ENCODE results near the gene OSBPL10. TPM values are rescaled to one million over a fixed set of nuclear protein-coding genes. Genes with fewer than 3 reads are reported as not detected.

Gene OSBPL10
- polyA plus RNA-seq, 2 of the 4 experiments (the other 2 are of a cell fraction), result 9.2 to 17.0 TPM

- Histone ChIP-seq H3K4me3 (no peak overlapping the region), H3K9me3 (no peaks in the 10 kb centered on the region), H3K27ac (no peak overlapping the region), H3K4me1 (no peaks in the 10 kb centered on the region), H3K4me2 (no peak overlapping the region)
- 91% methylated on average over 11 of the region's 11 CpGs for WGBS (ENCODE audit: missing lambda C conversion rate)
- no peak for ATAC-seq
- TF ChIP-seq ZFP36 (IDR thresholded peaks at IDR 0.05; ENCODE audit: borderline replicate concordance, partially characterized antibody), result no peak
- no peak for TF ChIP-seq PHF8 (IDR thresholded peaks at IDR 0.05; ENCODE audit: borderline replicate concordance, low read depth)
- no peak for TF ChIP-seq HDAC2 (IDR thresholded peaks at IDR 0.05)
- no peak for TF ChIP-seq KDM5A (IDR thresholded peaks at IDR 0.05)
- TF ChIP-seq HOXB13 (CRISPR knock-in tag; IDR thresholded peaks at IDR 0.05; ENCODE audit: low read depth), result no peak
- TF ChIP-seq FOXS1 (CRISPR knock-in tag; IDR thresholded peaks at IDR 0.05), result no peak
- TF ChIP-seq BCL3 (IDR thresholded peaks at IDR 0.05), result no peak
- TF ChIP-seq RARB (CRISPR knock-in tag; IDR thresholded peaks at IDR 0.05), result no peak
- no peak for TF ChIP-seq MYC (IDR thresholded peaks at IDR 0.05; ENCODE audit: borderline replicate concordance, low read length)
- no peak for TF ChIP-seq MAFK (IDR thresholded peaks at IDR 0.05; ENCODE audit: partially characterized antibody)
- no peak for TF ChIP-seq BHLHE40 (IDR thresholded peaks at IDR 0.05; ENCODE audit: low read depth, low read length)
- TF ChIP-seq POLR2A (IDR thresholded peaks at IDR 0.05; ENCODE audit: low read length), result no peak
- TF ChIP-seq E2F6 (IDR thresholded peaks at IDR 0.05; ENCODE audit: borderline replicate concordance, low read depth), result no peak
- no peak for DNase-seq (ENCODE audit: low read depth in 1 of 2, low spot score in 1 of 2)
- FAIRE-seq, result no peak
- ChIA-PET POLR2A (no interaction called here), CTCF (no interaction called here)
These were observed 170.1 kb downstream of the OSBPL10 start for GRCh38 chr3:31810991-31811433.

- CTCF ChIA-PET, result no interaction called here
- DNase-seq (ENCODE audit: low read depth in 1 of 2, low spot score in 1 of 2), result no peak
- Histone ChIP-seq H3K27ac (no peak overlapping the region), H3K9me3 (no peaks in the 10 kb centered on the region), H3K4me1 (peaks cover 8% of the 10 kb centered on the region; the same call in 2 of the 3 replicates), H3K4me3 (no peak overlapping the region), H3K4me2 (no peak overlapping the region)
- TF ChIP-seq CBX8 (IDR thresholded peaks at IDR 0.05) (no peak), RAD21 (conservative IDR thresholded peaks at IDR 0.05 in 1 of 2, IDR thresholded peaks at IDR 0.05 in 1 of 2) (no peak), HMGXB4 (CRISPR knock-in tag; IDR thresholded peaks at IDR 0.05; ENCODE audit: borderline replicate concordance) (no peak), ESRRA (IDR thresholded peaks at IDR 0.05; ENCODE audit: borderline replicate concordance, low read length) (no peak), RARB (CRISPR knock-in tag; IDR thresholded peaks at IDR 0.05) (no peak), CHD2 (IDR thresholded peaks at IDR 0.05; ENCODE audit: low read length, partially characterized antibody) (no peak), SMC3 (IDR thresholded peaks at IDR 0.05) (no peak), KDM5A (IDR thresholded peaks at IDR 0.05) (no peak)
- ATAC-seq, result no peak
- WGBS (ENCODE audit: missing lambda C conversion rate), result 85% methylated on average over 3 of the region's 3 CpGs
- no peak for FAIRE-seq
- POLR2A ChIA-PET, result no interaction called here
These were observed 172.8 kb downstream of the OSBPL10 start for GRCh38 chr3:31808143-31808720.

Data from A549 (cell line).